ENCODE data around the gene HACD4.

HACD4 gene

GRCh38 chr9:20972684-20973083 lies 58.8 kb downstream of the HACD4 start:
- H3K36me3 ChIP-seq (ENCODE audit: control insufficient read depth in 1 of 2, insufficient read depth in 2 of 2, low read length in 2 of 2) = peaks cover 8 to 12% of the 10 kb centered on the region in 2 donors
- H3K27ac ChIP-seq (ENCODE audit: low read length) = no peak overlapping the region
- no peaks in the 10 kb centered on the region for H3K27me3 ChIP-seq (ENCODE audit: low read depth, low read length)
- no peaks in the 10 kb centered on the region for H3K4me1 ChIP-seq (ENCODE audit: control insufficient read depth in 1 of 2, insufficient read depth in 2 of 2, low read length in 2 of 2)
- H3K9me3 ChIP-seq (ENCODE audit: control insufficient read depth in 1 of 2, low read length in 2 of 2) = peaks cover 0 to 3% of the 10 kb centered on the region in 2 donors
- H3K4me3 ChIP-seq (ENCODE audit: low read depth in 1 of 2, low read length in 2 of 2) = no peak overlapping the region

- no peak overlapping the region for H3K27ac ChIP-seq (ENCODE audit: low read length)
- no peak overlapping the region for H3K4me3 ChIP-seq (ENCODE audit: low read depth in 1 of 2, low read length in 2 of 2)
- H3K4me1 ChIP-seq (ENCODE audit: control insufficient read depth in 1 of 2, insufficient read depth in 2 of 2, low read length in 2 of 2) = no peaks in the 10 kb centered on the region
- H3K27me3 ChIP-seq (ENCODE audit: low read depth, low read length) = no peaks in the 10 kb centered on the region
- H3K36me3 ChIP-seq (ENCODE audit: control insufficient read depth in 1 of 2, insufficient read depth in 2 of 2, low read length in 2 of 2) = no peaks in the 10 kb centered on the region
- H3K9me3 ChIP-seq (ENCODE audit: control insufficient read depth in 1 of 2, low read length in 2 of 2) = no peaks in the 10 kb centered on the region
These were observed 68.8 kb downstream of the HACD4 start for GRCh38 chr9:20962536-20963225.

GRCh38 chr9:20950707-20951106 lies 80.7 kb downstream of the HACD4 start:
- no peaks in the 10 kb centered on the region for H3K27me3 ChIP-seq (ENCODE audit: low read depth, low read length)
- H3K9me3 ChIP-seq (ENCODE audit: control insufficient read depth in 1 of 2, low read length in 2 of 2) = no peaks in the 10 kb centered on the region
- no peak overlapping the region for H3K4me3 ChIP-seq (ENCODE audit: low read depth in 1 of 2, low read length in 2 of 2)
- no peak overlapping the region for H3K27ac ChIP-seq (ENCODE audit: low read length)
- H3K4me1 ChIP-seq (ENCODE audit: control insufficient read depth in 1 of 2, insufficient read depth in 2 of 2, low read length in 2 of 2) = peaks cover 0 to 9% of the 10 kb centered on the region in 2 donors
- H3K36me3 ChIP-seq (ENCODE audit: control insufficient read depth in 1 of 2, insufficient read depth in 2 of 2, low read length in 2 of 2) = peaks cover 4 to 29% of the 10 kb centered on the region in 2 donors

Data from muscle layer of duodenum (tissue), 2 donors.